Measurements from ENCODE around the gene ZNF567. TPM values are rescaled to one million over a fixed set of nuclear protein-coding genes. Genes with fewer than 3 reads are reported as not detected.
"Not testable (repeated sequence)": the region's sequence is repeated elsewhere in the genome, so short reads cannot be mapped to it uniquely, and the experiment has no call there.

Gene ZNF567
- total and polyA plus RNA-seq, 5 donors from 2014 or later, result 5.6 to 9.0 (median 7.4) TPM

GRCh38 chr19:36719687-36720556 lies 32.5 kb downstream of the ZNF567 start:
- ATAC-seq (ENCODE audit: low read depth in 2 of 2) (no peak), DNase-seq (peak in 1 of 3 donors; percentile 8)
- Mint-ChIP-seq H3K9me3 (peaks cover 4 to 69% (median 33%) of the 10 kb centered on the region in 7 donors), H3K36me3 (peaks cover 52% of the 10 kb centered on the region), H3K4me1 (peaks cover 0 to 8% (median 0%) of the 10 kb centered on the region in 4 donors), H3K27ac (no peak overlapping the region), H3K4me3 (no peak overlapping the region), H3K27me3 (no peaks in the 10 kb centered on the region)
- Histone ChIP-seq H3K4me3 (ENCODE audit: low read depth, low read length) (peak overlapping the region; percentile 13), H3K36me3 (ENCODE audit: control insufficient read depth, insufficient read depth, low read length) (peaks cover 45% of the 10 kb centered on the region), H3K27ac (ENCODE audit: insufficient read depth, low read length, poor library complexity, severe bottlenecking) (no peak overlapping the region), H3K27me3 (ENCODE audit: control insufficient read depth, insufficient read depth, low read length) (no peaks in the 10 kb centered on the region), H3K4me1 (ENCODE audit: control insufficient read depth, insufficient read depth, low read length, poor library complexity, severe bottlenecking) (no peaks in the 10 kb centered on the region), H3K9me3 (ENCODE audit: control insufficient read depth in 2 of 2, low read length in 2 of 2) (peaks cover 79 to 94% of the 10 kb centered on the region in 2 experiments)

GRCh38 chr19:36736166-36736565 lies 48.8 kb downstream of the ZNF567 start:
- not testable (repeated sequence) for H3K4me3 ChIP-seq (ENCODE audit: low read depth, low read length); H3K4me1 Mint-ChIP-seq; H3K4me1 ChIP-seq (ENCODE audit: control insufficient read depth, insufficient read depth, low read length, poor library complexity, severe bottlenecking); H3K27me3 Mint-ChIP-seq; H3K27me3 ChIP-seq (ENCODE audit: control insufficient read depth, insufficient read depth, low read length); DNase-seq; H3K27ac ChIP-seq (ENCODE audit: insufficient read depth, low read length, poor library complexity, severe bottlenecking); ATAC-seq (ENCODE audit: low read depth in 2 of 2); H3K27ac Mint-ChIP-seq; H3K36me3 ChIP-seq (ENCODE audit: control insufficient read depth, insufficient read depth, low read length); H3K4me3 Mint-ChIP-seq
- peaks cover 80 to 92% of the 10 kb centered on the region in 2 experiments for H3K9me3 ChIP-seq (ENCODE audit: control insufficient read depth in 2 of 2, low read length in 2 of 2)
- H3K9me3 Mint-ChIP-seq, result peaks cover 0 to 87% (median 40%) of the 10 kb centered on the region in 7 donors
- peaks cover 39% of the 10 kb centered on the region for H3K36me3 Mint-ChIP-seq

- H3K4me3 ChIP-seq (ENCODE audit: low read depth, low read length), result no peak overlapping the region
- no peak overlapping the region for H3K4me3 Mint-ChIP-seq
- peaks cover 0 to 90% (median 30%) of the 10 kb centered on the region in 7 donors for H3K9me3 Mint-ChIP-seq
- H3K36me3 Mint-ChIP-seq, result peaks cover 36% of the 10 kb centered on the region
- peaks cover 17% of the 10 kb centered on the region for H3K36me3 ChIP-seq (ENCODE audit: control insufficient read depth, insufficient read depth, low read length)
- ATAC-seq (ENCODE audit: low read depth in 2 of 2) (no peak), DNase-seq (no peak)
- H3K27me3 ChIP-seq (ENCODE audit: control insufficient read depth, insufficient read depth, low read length), result no peaks in the 10 kb centered on the region
- H3K4me1 Mint-ChIP-seq, result no peaks in the 10 kb centered on the region
- peaks cover 74 to 100% of the 10 kb centered on the region in 2 experiments for H3K9me3 ChIP-seq (ENCODE audit: control insufficient read depth in 2 of 2, low read length in 2 of 2)
- no peak overlapping the region for H3K27ac Mint-ChIP-seq
- H3K27me3 Mint-ChIP-seq, result no peaks in the 10 kb centered on the region
- no peak overlapping the region for H3K27ac ChIP-seq (ENCODE audit: insufficient read depth, low read length, poor library complexity, severe bottlenecking)
- no peaks in the 10 kb centered on the region for H3K4me1 ChIP-seq (ENCODE audit: control insufficient read depth, insufficient read depth, low read length, poor library complexity, severe bottlenecking)
These were observed 58.5 kb downstream of the ZNF567 start for GRCh38 chr19:36745870-36746269.

- no peak overlapping the region for H3K4me3 Mint-ChIP-seq
- DNase-seq (no peak), ATAC-seq (ENCODE audit: low read depth in 2 of 2) (no peak)
- H3K4me3 ChIP-seq (ENCODE audit: low read depth, low read length), result no peak overlapping the region
- no peak overlapping the region for H3K27ac Mint-ChIP-seq
- no peaks in the 10 kb centered on the region for H3K27me3 Mint-ChIP-seq
- no peaks in the 10 kb centered on the region for H3K27me3 ChIP-seq (ENCODE audit: control insufficient read depth, insufficient read depth, low read length)
- H3K4me1 Mint-ChIP-seq, result no peaks in the 10 kb centered on the region
- no peak overlapping the region for H3K27ac ChIP-seq (ENCODE audit: insufficient read depth, low read length, poor library complexity, severe bottlenecking)
- H3K36me3 ChIP-seq (ENCODE audit: control insufficient read depth, insufficient read depth, low read length), result peaks cover 27% of the 10 kb centered on the region
- peaks cover 0 to 90% (median 43%) of the 10 kb centered on the region in 7 donors for H3K9me3 Mint-ChIP-seq
- H3K36me3 Mint-ChIP-seq, result peaks cover 47% of the 10 kb centered on the region
- no peaks in the 10 kb centered on the region for H3K4me1 ChIP-seq (ENCODE audit: control insufficient read depth, insufficient read depth, low read length, poor library complexity, severe bottlenecking)
- peaks cover 75 to 100% of the 10 kb centered on the region in 2 experiments for H3K9me3 ChIP-seq (ENCODE audit: control insufficient read depth in 2 of 2, low read length in 2 of 2)
These were observed 60.3 kb downstream of the ZNF567 start for GRCh38 chr19:36747750-36748149.

GRCh38 chr19:36748431-36749275 lies 61.2 kb downstream of the ZNF567 start:
- Histone ChIP-seq H3K36me3 (ENCODE audit: control insufficient read depth, insufficient read depth, low read length) (peaks cover 27% of the 10 kb centered on the region), H3K4me3 (ENCODE audit: low read depth, low read length) (no peak overlapping the region), H3K27me3 (ENCODE audit: control insufficient read depth, insufficient read depth, low read length) (no peaks in the 10 kb centered on the region), H3K9me3 (ENCODE audit: control insufficient read depth in 2 of 2, low read length in 2 of 2) (peaks cover 73 to 100% of the 10 kb centered on the region in 2 experiments), H3K4me1 (ENCODE audit: control insufficient read depth, insufficient read depth, low read length, poor library complexity, severe bottlenecking) (no peaks in the 10 kb centered on the region), H3K27ac (ENCODE audit: insufficient read depth, low read length, poor library complexity, severe bottlenecking) (no peak overlapping the region)
- DNase-seq (no peak), ATAC-seq (ENCODE audit: low read depth in 2 of 2) (no peak)
- Mint-ChIP-seq H3K4me1 (no peaks in the 10 kb centered on the region), H3K4me3 (no peak overlapping the region), H3K36me3 (peaks cover 52% of the 10 kb centered on the region), H3K27me3 (no peaks in the 10 kb centered on the region), H3K27ac (no peak overlapping the region), H3K9me3 (peaks cover 0 to 91% (median 43%) of the 10 kb centered on the region in 7 donors)

GRCh38 chr19:36749613-36750012 lies 62.2 kb downstream of the ZNF567 start:
- ATAC-seq (ENCODE audit: low read depth in 2 of 2); H3K27me3 Mint-ChIP-seq; H3K27ac ChIP-seq (ENCODE audit: insufficient read depth, low read length, poor library complexity, severe bottlenecking); H3K27ac Mint-ChIP-seq; H3K4me1 ChIP-seq (ENCODE audit: control insufficient read depth, insufficient read depth, low read length, poor library complexity, severe bottlenecking); H3K27me3 ChIP-seq (ENCODE audit: control insufficient read depth, insufficient read depth, low read length); DNase-seq; H3K4me1 Mint-ChIP-seq; H3K4me3 Mint-ChIP-seq; H3K4me3 ChIP-seq (ENCODE audit: low read depth, low read length): not testable (repeated sequence)
- H3K9me3 ChIP-seq (ENCODE audit: control insufficient read depth in 2 of 2, low read length in 2 of 2), result peaks cover 80 to 100% of the 10 kb centered on the region in 2 experiments
- H3K36me3 ChIP-seq (ENCODE audit: control insufficient read depth, insufficient read depth, low read length), result peaks cover 27% of the 10 kb centered on the region
- H3K36me3 Mint-ChIP-seq, result peaks cover 61% of the 10 kb centered on the region
- peaks cover 0 to 91% (median 40%) of the 10 kb centered on the region in 7 donors for H3K9me3 Mint-ChIP-seq

- no peaks in the 10 kb centered on the region for H3K4me1 ChIP-seq (ENCODE audit: control insufficient read depth, insufficient read depth, low read length, poor library complexity, severe bottlenecking)
- Mint-ChIP-seq H3K4me1 (no peaks in the 10 kb centered on the region), H3K9me3 (peaks cover 0 to 89% (median 40%) of the 10 kb centered on the region in 7 donors), H3K27me3 (no peaks in the 10 kb centered on the region), H3K36me3 (peaks cover 66% of the 10 kb centered on the region), H3K27ac (no peak overlapping the region), H3K4me3 (no peak overlapping the region)
- H3K4me3 ChIP-seq (ENCODE audit: low read depth, low read length), result peak overlapping the region; percentile 10
- peaks cover 77 to 100% of the 10 kb centered on the region in 2 experiments for H3K9me3 ChIP-seq (ENCODE audit: control insufficient read depth in 2 of 2, low read length in 2 of 2)
- no peak for DNase-seq
- H3K27ac ChIP-seq (ENCODE audit: insufficient read depth, low read length, poor library complexity, severe bottlenecking), result no peak overlapping the region
- no peaks in the 10 kb centered on the region for H3K27me3 ChIP-seq (ENCODE audit: control insufficient read depth, insufficient read depth, low read length)
- ATAC-seq (ENCODE audit: low read depth in 2 of 2), result no peak
- peaks cover 30% of the 10 kb centered on the region for H3K36me3 ChIP-seq (ENCODE audit: control insufficient read depth, insufficient read depth, low read length)
These were observed 62.8 kb downstream of the ZNF567 start for GRCh38 chr19:36750066-36750691.
